Nephron progenitor cell (in vitro differentiated cells): ENCODE data around the gene ZNF330.

Source experiments
- DNase-seq: peaks from one replicate; pipeline ENCODE4 v3.0.0; 2021
- H3K27ac Mint-ChIP-seq: 2 replicates; pipeline ENCODE4 v1.8.0; 2021; ENCODE audit warnings: mild to moderate bottlenecking, moderate library complexity, mixed read lengths
- H3K27me3 Mint-ChIP-seq: 2 replicates; pipeline ENCODE4 v1.8.0; 2021; ENCODE audit warnings: mild to moderate bottlenecking, low read depth, mixed read lengths; ENCODE audit not compliant: poor library complexity
- H3K36me3 Mint-ChIP-seq: 2 replicates; pipeline ENCODE4 v1.8.0; 2021; ENCODE audit warnings: low read depth, mixed read lengths
- H3K4me1 Mint-ChIP-seq: 2 replicates; pipeline ENCODE4 v1.8.0; 2021; ENCODE audit warnings: mixed read lengths
- H3K4me3 Mint-ChIP-seq: 2 replicates; pipeline ENCODE4 v1.8.0; 2021; ENCODE audit warnings: mild to moderate bottlenecking, moderate library complexity, mixed read lengths
- H3K9me3 Mint-ChIP-seq: 2 replicates; pipeline ENCODE4 v1.8.0; 2021; ENCODE audit warnings: mild to moderate bottlenecking, moderate library complexity, mixed read lengths
- TF ChIP-seq, protein P1 (sequence below): fragments of 200-600 bp; sonication (generic); IDR thresholded peaks from 2 replicates; pipeline ENCODE4 v1.5.0; 2021; ENCODE audit warnings: antibody characterized with exemption

ZNF330 gene

DNA sequence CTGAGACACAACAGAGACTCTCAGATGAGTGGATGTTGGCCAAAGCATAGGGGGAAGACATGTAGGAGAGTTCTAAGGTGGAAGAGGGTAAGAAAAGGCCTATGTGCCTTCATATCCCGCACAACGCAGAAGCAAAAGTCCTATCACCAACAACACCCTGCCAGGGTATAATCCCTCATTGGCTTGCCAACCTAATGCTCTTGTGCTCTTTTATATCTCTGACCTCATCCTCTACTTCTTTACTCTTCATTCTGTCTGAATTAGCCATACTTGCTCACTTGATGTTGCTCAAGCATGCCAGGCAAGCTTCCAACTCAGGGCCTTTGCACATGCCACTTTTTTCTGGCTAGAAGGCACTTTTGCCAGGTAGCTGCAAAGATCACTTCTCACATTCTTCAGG, 28.1 kb upstream of the ZNF330 start:
- Mint-ChIP-seq H3K27ac (no peak overlapping the region), H3K4me1 (no peaks in the 10 kb centered on the region), H3K36me3 (no peaks in the 10 kb centered on the region), H3K27me3 (peaks cover 34% of the 10 kb centered on the region), H3K4me3 (no peak overlapping the region), H3K9me3 (no peaks in the 10 kb centered on the region)
- no peak for DNase-seq
- TF ChIP-seq, protein P1, sequence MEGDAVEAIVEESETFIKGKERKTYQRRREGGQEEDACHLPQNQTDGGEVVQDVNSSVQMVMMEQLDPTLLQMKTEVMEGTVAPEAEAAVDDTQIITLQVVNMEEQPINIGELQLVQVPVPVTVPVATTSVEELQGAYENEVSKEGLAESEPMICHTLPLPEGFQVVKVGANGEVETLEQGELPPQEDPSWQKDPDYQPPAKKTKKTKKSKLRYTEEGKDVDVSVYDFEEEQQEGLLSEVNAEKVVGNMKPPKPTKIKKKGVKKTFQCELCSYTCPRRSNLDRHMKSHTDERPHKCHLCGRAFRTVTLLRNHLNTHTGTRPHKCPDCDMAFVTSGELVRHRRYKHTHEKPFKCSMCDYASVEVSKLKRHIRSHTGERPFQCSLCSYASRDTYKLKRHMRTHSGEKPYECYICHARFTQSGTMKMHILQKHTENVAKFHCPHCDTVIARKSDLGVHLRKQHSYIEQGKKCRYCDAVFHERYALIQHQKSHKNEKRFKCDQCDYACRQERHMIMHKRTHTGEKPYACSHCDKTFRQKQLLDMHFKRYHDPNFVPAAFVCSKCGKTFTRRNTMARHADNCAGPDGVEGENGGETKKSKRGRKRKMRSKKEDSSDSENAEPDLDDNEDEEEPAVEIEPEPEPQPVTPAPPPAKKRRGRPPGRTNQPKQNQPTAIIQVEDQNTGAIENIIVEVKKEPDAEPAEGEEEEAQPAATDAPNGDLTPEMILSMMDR, result no peak

DNA sequence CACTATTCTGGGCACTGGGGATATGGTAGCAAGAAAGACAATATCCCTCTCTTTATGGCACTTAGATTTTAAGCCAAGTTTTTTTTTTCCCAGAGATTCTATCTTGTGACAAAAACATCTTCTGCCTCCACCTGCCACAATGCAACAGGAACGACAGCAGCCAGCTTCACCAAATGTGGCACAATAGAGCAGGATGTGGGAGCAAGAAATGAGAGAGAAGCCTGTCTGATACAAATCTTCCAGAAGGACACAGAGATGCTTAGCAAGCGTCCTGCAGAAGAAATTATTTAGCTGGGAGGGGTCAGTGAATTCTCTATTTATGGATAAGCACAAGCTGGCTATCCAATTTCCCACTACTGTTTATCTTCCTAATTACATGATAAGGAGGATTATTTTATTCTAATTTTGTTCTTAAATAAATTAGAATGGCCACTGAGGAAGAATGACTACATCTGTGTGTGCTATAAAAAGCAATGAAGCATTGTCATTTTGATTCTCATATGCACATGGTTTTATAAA, 27.1 kb upstream of the ZNF330 start:
- Mint-ChIP-seq H3K4me1 (no peaks in the 10 kb centered on the region), H3K9me3 (peaks cover 4% of the 10 kb centered on the region), H3K27me3 (peaks cover 27% of the 10 kb centered on the region), H3K27ac (no peak overlapping the region), H3K36me3 (no peaks in the 10 kb centered on the region), H3K4me3 (no peak overlapping the region)
- TF ChIP-seq, protein P1, result no peak
- DNase-seq, result no peak

DNA sequence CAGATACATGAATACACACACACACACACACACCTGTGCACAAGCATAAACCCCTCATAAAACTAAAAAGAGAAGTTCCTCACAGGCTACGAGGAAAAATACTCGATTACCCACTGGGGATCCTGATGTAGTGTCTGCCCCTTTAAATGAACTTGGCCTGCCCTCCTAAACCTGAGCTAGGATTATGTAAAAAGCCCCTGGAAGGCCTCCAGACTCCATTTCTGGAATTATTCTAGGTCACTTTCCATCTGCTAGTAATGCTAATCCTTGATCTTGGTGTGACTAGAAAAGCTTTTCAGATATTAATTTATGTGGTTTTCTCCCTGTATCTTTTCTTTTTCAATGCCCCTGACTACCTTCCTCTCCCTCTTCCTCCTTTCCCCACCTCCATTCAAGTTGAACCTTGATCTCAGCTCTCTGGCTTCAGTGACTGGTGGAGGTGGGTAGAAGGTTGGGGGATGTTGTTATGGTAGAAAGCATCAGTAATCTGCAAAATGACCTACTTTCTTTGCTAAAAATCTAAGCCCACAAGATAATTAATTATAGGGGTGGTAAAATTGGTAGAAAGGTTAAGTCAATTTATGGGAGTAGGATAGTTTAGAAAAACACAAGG, 25.5 kb upstream of the ZNF330 start:
- Mint-ChIP-seq H3K9me3 (peaks cover 4% of the 10 kb centered on the region), H3K27ac (no peak overlapping the region), H3K4me1 (no peaks in the 10 kb centered on the region), H3K27me3 (peaks cover 21% of the 10 kb centered on the region), H3K36me3 (no peaks in the 10 kb centered on the region), H3K4me3 (no peak overlapping the region)
- DNase-seq, result no peak
- TF ChIP-seq, protein P1, result no peak

DNA sequence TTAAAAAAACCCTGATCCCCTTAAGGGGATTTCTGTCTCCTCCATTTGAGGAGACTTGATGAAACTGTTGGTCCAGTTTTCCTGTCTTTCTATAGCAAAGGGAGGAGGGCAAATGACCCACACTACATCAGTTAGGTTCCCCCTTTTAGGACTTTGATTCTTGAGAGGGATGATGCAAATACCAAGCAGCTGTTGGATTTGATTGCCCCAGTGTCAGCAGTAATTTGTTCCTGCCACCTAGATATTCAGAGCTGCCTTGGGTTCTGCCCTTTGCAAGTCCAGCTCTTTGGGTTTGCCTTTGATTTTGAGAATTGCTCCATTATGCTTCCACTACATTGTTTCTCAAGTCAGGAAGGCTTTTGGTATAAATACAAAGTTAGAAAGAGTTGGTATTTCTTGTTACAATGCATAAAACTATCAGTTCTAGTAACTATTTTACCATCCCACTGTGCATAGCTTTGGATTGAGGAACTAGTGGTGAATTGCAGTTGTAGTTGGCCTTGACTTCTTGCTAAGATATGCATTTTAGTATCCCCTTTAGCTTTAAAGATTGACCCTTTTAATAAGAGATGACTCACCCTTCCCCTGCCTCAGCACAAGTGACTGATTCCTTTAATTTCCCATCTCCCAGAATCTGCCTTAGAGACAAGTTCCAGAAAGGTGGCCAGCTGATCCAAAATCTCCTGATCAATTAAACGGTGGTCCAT, 24.3 kb upstream of the ZNF330 start:
- Mint-ChIP-seq H3K9me3 (peaks cover 4% of the 10 kb centered on the region), H3K4me3 (no peak overlapping the region), H3K36me3 (no peaks in the 10 kb centered on the region)

DNA sequence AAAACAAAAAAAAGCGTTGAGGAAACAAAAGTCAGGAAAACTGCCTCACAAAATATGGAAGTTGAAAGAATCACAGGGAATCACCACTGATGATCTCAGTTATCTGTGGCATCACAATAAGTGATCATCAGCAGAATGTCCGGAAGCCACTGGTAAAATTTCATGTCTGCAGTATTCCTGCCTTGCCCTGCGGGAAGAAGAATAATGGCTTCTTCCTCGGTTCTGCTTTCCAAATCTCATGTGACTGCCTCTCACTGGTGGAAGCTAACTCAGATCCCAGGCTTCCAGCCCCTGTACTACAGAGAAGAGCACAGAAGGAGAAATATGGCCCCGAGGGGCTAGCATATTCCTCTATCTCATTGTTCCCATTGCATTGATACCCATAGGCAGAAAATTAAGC, 12.7 kb upstream of the ZNF330 start:
- Mint-ChIP-seq H3K36me3 (no peaks in the 10 kb centered on the region), H3K27me3 (peaks cover 2% of the 10 kb centered on the region), H3K27ac (no peak overlapping the region), H3K9me3 (peaks cover 5% of the 10 kb centered on the region), H3K4me1 (no peaks in the 10 kb centered on the region), H3K4me3 (no peak overlapping the region)
- TF ChIP-seq, protein P1, result no peak
- DNase-seq, result no peak

More for the DNA sequence above, 24.3 kb upstream of the ZNF330 start:
- H3K4me1 Mint-ChIP-seq, result no peaks in the 10 kb centered on the region
- H3K27ac Mint-ChIP-seq, result no peak overlapping the region
- no peak for DNase-seq
- TF ChIP-seq, protein P1, result no peak
- peaks cover 21% of the 10 kb centered on the region for H3K27me3 Mint-ChIP-seq
